Peyer's patch (tissue), 4 donors: ENCODE data around the gene CHST15. TPM values are rescaled to one million over a fixed set of nuclear protein-coding genes. Genes with fewer than 3 reads are reported as not detected.
A peak's percentile ranks its signal among the peaks of the same experiment; 100 is the strongest.

Experiments
- DNase-seq, 3 donors: peaks; one replicate each; pipeline ENCODE4 v3.0.0-alpha.2; 2017 to 2019
- H3K27ac ChIP-seq, 4 donors: fragments of 200-600 bp; sonication (generic); one replicate each; pipeline ENCODE4 v1.5.1; 2016 to 2019
- H3K27me3 ChIP-seq, 2 donors: fragments of 200-600 bp; sonication (generic); one replicate each; pipeline ENCODE4 v1.5.1; 2019
- H3K36me3 ChIP-seq, 3 donors: fragments of 200-600 bp; sonication (generic); one replicate each; pipeline ENCODE4 v1.5.1; 2016 to 2019
- H3K4me1 ChIP-seq, 4 donors: fragments of 200-600 bp; sonication (generic); one replicate each; pipeline ENCODE4 v1.5.1; 2016 to 2019
- H3K4me3 ChIP-seq, 4 donors: fragments of 200-600 bp; sonication (generic); 1 replicate in 3 of 4; 2 replicates in 1 of 4; pipeline ENCODE4 v1.5.1; 2016 to 2019; ENCODE audit warnings: mild to moderate bottlenecking in 1 of 4
- H3K9me3 ChIP-seq, 4 donors: fragments of 200-600 bp; sonication (generic); one replicate each; pipeline ENCODE4 v1.5.1; 2016 to 2019; ENCODE audit warnings: mild to moderate bottlenecking in 1 of 4
- CTCF ChIP-seq, 6 experiments: fragments of 450-650 bp in 4 of 6; fragments of 200-600 bp in 2 of 6; sonication (generic) in 1 of 6; IDR thresholded peaks; one replicate each; pipeline ENCODE4 v1.5.1; 2017 to 2019; ENCODE audit warnings: antibody characterized with exemption in 6 of 6, mild to moderate bottlenecking in 3 of 6, moderate library complexity in 1 of 6
- POLR2A ChIP-seq, 2 donors: fragments of 450-650 bp; IDR thresholded peaks; one replicate each; pipeline ENCODE4 v1.5.1; 2017; ENCODE audit warnings: antibody characterized with exemption in 2 of 2, mild to moderate bottlenecking in 2 of 2, moderate library complexity in 2 of 2
- total RNA-seq, 4 donors: library from RNA; depleted of rRNA; stranded (reverse); fragments of >200 nt; gene quantifications; one replicate each; pipeline ENCODE4 v1.1.0, GENCODE V29; 2016

Gene CHST15
- total RNA-seq, 4 donors from 2014 or later = 3.9 to 55.3 (median 10.9) TPM

GRCh38 chr10:123995461-123996131, 97.8 kb downstream of the CHST15 start:
- no peak for TF ChIP-seq POLR2A (IDR thresholded peaks at IDR 0.05)
- peak in 5 of 6 experiments; percentile 14 to 46 (median 32) for TF ChIP-seq CTCF (IDR thresholded peaks at IDR 0.05)
- H3K27me3 ChIP-seq = peaks cover 0 to 15% of the 10 kb centered on the region in 2 donors
- peak overlapping the region in 1 of 4 donors; percentile 55 for H3K27ac ChIP-seq
- DNase-seq = peak in 2 of 3 donors; percentile 66 to 80
- no peaks in the 10 kb centered on the region for H3K9me3 ChIP-seq
- peaks cover 0 to 25% (median 9%) of the 10 kb centered on the region in 4 donors for H3K4me1 ChIP-seq
- no peaks in the 10 kb centered on the region for H3K36me3 ChIP-seq
- H3K4me3 ChIP-seq = peak overlapping the region; percentile 4 to 39 (median 14)

- H3K27me3 ChIP-seq = peaks cover 0 to 15% of the 10 kb centered on the region in 2 donors
- TF ChIP-seq POLR2A (IDR thresholded peaks at IDR 0.05) = no peak
- no peak for TF ChIP-seq CTCF (IDR thresholded peaks at IDR 0.05)
- H3K27ac ChIP-seq = peak overlapping the region in 1 of 4 donors; percentile 55
- DNase-seq = peak in 2 of 3 donors; percentile 16 to 49
- H3K4me1 ChIP-seq = peaks cover 0 to 25% (median 9%) of the 10 kb centered on the region in 4 donors
- H3K9me3 ChIP-seq = no peaks in the 10 kb centered on the region
- H3K36me3 ChIP-seq = no peaks in the 10 kb centered on the region
- H3K4me3 ChIP-seq = peak overlapping the region; percentile 4 to 39 (median 22)
These were observed 98.3 kb downstream of the CHST15 start for GRCh38 chr10:123995082-123995460.

GRCh38 chr10:123994417-123995081, 98.8 kb downstream of the CHST15 start:
- peaks cover 0 to 15% of the 10 kb centered on the region in 2 donors for H3K27me3 ChIP-seq
- no peaks in the 10 kb centered on the region for H3K9me3 ChIP-seq
- peaks cover 0 to 25% (median 9%) of the 10 kb centered on the region in 4 donors for H3K4me1 ChIP-seq
- peak overlapping the region in 3 of 4 donors; percentile 21 to 39 (median 23) for H3K4me3 ChIP-seq
- peak; percentile 73 to 94 (median 89) for DNase-seq
- no peaks in the 10 kb centered on the region for H3K36me3 ChIP-seq
- TF ChIP-seq POLR2A (IDR thresholded peaks at IDR 0.05) (no peak), CTCF (IDR thresholded peaks at IDR 0.05) (peak; percentile 96 to 99 (median 98))
- H3K27ac ChIP-seq = peak overlapping the region in 1 of 4 donors; percentile 55

GRCh38 chr10:123993534-123994416, 99.6 kb downstream of the CHST15 start:
- H3K4me1 ChIP-seq = peaks cover 0 to 25% (median 9%) of the 10 kb centered on the region in 4 donors
- H3K4me3 ChIP-seq = peak overlapping the region in 1 of 4 donors; percentile 39
- H3K9me3 ChIP-seq = no peaks in the 10 kb centered on the region
- DNase-seq = peak in 2 of 3 donors; percentile 11 to 41
- no peak for TF ChIP-seq POLR2A (IDR thresholded peaks at IDR 0.05)
- TF ChIP-seq CTCF (IDR thresholded peaks at IDR 0.05) = no peak
- H3K36me3 ChIP-seq = no peaks in the 10 kb centered on the region
- peaks cover 0 to 15% of the 10 kb centered on the region in 2 donors for H3K27me3 ChIP-seq
- no peak overlapping the region for H3K27ac ChIP-seq
